ENCODE results near the gene RPL22.

GRCh38 chr1:6198646-6199297 is 623 bp downstream of the RPL22 start:
- no peak for TF ChIP-seq EGR1 (IDR thresholded peaks at IDR 0.05; ENCODE audit: low read depth)
- no peak for TF ChIP-seq EZH2 (IDR thresholded peaks at IDR 0.05)
- TF ChIP-seq CTCF (IDR thresholded peaks at IDR 0.05 in 2 of 3, conservative IDR thresholded peaks at IDR 0.05 in 1 of 3; ENCODE audit: borderline replicate concordance in 1 of 3, insufficient read depth in 1 of 3, low read depth in 2 of 3, low read length in 2 of 3) = no peak
- TF ChIP-seq SIN3A (IDR thresholded peaks at IDR 0.05; ENCODE audit: low read depth) = no peak
- TF ChIP-seq REST (IDR thresholded peaks at IDR 0.05; ENCODE audit: low read depth) = no peak
- TF ChIP-seq ATF3 (IDR thresholded peaks at IDR 0.05) = no peak
- TF ChIP-seq MAX (IDR thresholded peaks at IDR 0.05) = no peak
- no peak for TF ChIP-seq POLR2A (IDR thresholded peaks at IDR 0.05; ENCODE audit: borderline replicate concordance, extremely low read depth, insufficient read depth, insufficient read length)
